HepG2 (cell line): ENCODE results near the gene USP32. TPM values are rescaled to one million over a fixed set of nuclear protein-coding genes. Genes with fewer than 3 reads are reported as not detected.

Source experiments
- ATAC-seq: fragments of 200-7000 bp; cut with Tn5 transposase; 3 replicates; pipeline ENCODE4 v1.9.1; 2020; ENCODE audit warnings: mild to moderate bottlenecking, moderate library complexity
- BruUV-seq: library from RNA; stranded (reverse); fragments of 400-500 nt; replicated peaks from 2 replicates; lab custom pipeline; 2021; lab: Mats Ljungman, UMichigan
- CTCF ChIA-PET: fragments of 300-600 bp; formaldehyde crosslinking; extraction: SDS; loops from one replicate; lab custom pipeline; 2021; ENCODE audit warnings: low total read pairs, inconsistent platforms, low intra/inter-chr PET ratio; lab: Yijun Ruan, JAX
- POLR2A ChIA-PET: fragments of 350-600 bp; sonication (Branson Sonifier 250); formaldehyde crosslinking; loops from one replicate; lab custom pipeline; 2020; ENCODE audit warnings: antibody characterized with exemption, inconsistent platforms; lab: Yijun Ruan, JAX
- DNase-seq: peaks from one replicate; pipeline ENCODE4 v3.0.0-alpha.2; 2015; ENCODE audit warnings: low spot score
- FAIRE-seq: peaks from 3 replicates; lab custom pipeline; 2011; peaks lifted over from hg19 to GRCh38; lab: Jason Lieb, UNC
- H2AFZ ChIP-seq: one replicate; pipeline ENCODE4 v1.6.1; 2011; ENCODE audit warnings: low read length, inconsistent platforms
- H3K27ac ChIP-seq: fragments of 300-600 bp; 3 replicates; pipeline ENCODE4 v1.8.0; 2011; ENCODE audit warnings: mixed run types, mild to moderate bottlenecking, mixed read lengths, low read length, inconsistent platforms; ENCODE audit not compliant: insufficient read depth; ENCODE audit errors: extremely low read length
- H3K27me3 ChIP-seq, 2 experiments: fragments of 200-600 bp in 1 of 2; 2 replicates in 1 of 2; 3 replicates in 1 of 2; pipeline versions ENCODE4 v1.6.0 to v1.8.0; 2011; ENCODE audit warnings: low read length in 2 of 2, mild to moderate bottlenecking in 2 of 2, moderate library complexity in 2 of 2, inconsistent platforms in 1 of 2; ENCODE audit not compliant: insufficient read depth in 2 of 2, control insufficient read depth in 1 of 2
- H3K36me3 ChIP-seq, 2 experiments: fragments of 200-600 bp in 1 of 2; replicated peaks in 1 of 2; 2 replicates in 1 of 2; 3 replicates in 1 of 2; pipeline versions ENCODE4 v1.5.1 to v1.8.0; 2011; ENCODE audit warnings: low read length in 2 of 2, inconsistent platforms in 1 of 2; ENCODE audit not compliant: insufficient read depth in 2 of 2, control insufficient read depth in 1 of 2
- H3K4me1 ChIP-seq: 2 replicates; pipeline ENCODE4 v1.5.1; 2012; ENCODE audit warnings: low read length, inconsistent platforms; ENCODE audit not compliant: insufficient read depth
- H3K4me2 ChIP-seq: 2 replicates; pipeline ENCODE4 v1.6.0; 2011; ENCODE audit warnings: low read depth, low read length, inconsistent platforms
- H3K4me3 ChIP-seq, 3 experiments: fragments of 200-600 bp in 1 of 3; sonication (generic), shearing (Covaris generic) in 1 of 3; replicated peaks in 1 of 3; 2 replicates each; pipeline ENCODE4 v1.5.1; 2011 to 2016; ENCODE audit warnings: low read length in 3 of 3, inconsistent platforms in 2 of 3, low read depth in 2 of 3, mild to moderate bottlenecking in 2 of 3, control low read depth in 1 of 3, mixed read lengths in 1 of 3; ENCODE audit not compliant: insufficient read depth in 1 of 3
- H3K79me2 ChIP-seq: one replicate; pipeline ENCODE4 v1.6.1; 2011; ENCODE audit warnings: low read length, inconsistent platforms; ENCODE audit not compliant: insufficient read depth
- H3K9ac ChIP-seq: 2 replicates; pipeline ENCODE4 v1.6.0; 2011; ENCODE audit warnings: mild to moderate bottlenecking, low read depth, low read length, inconsistent platforms; ENCODE audit not compliant: insufficient read depth
- H3K9me3 ChIP-seq: 2 replicates; pipeline ENCODE4 v1.5.1; 2012; ENCODE audit warnings: mild to moderate bottlenecking, low read length
- H4K20me1 ChIP-seq: 2 replicates; pipeline ENCODE4 v1.6.0; 2011; ENCODE audit warnings: inconsistent platforms, mild to moderate bottlenecking, low read length, moderate library complexity; ENCODE audit not compliant: insufficient read depth
- ATF7 ChIP-seq, 2 experiments: fragments of 450-650 bp in 1 of 2; sonication (generic) in 1 of 2; formaldehyde crosslinking in 1 of 2; IDR thresholded peaks; 2 replicates each; pipeline versions ENCODE4 v1.4.0 to v1.6.1; 2016 to 2020; ENCODE audit warnings: antibody characterized with exemption in 1 of 2, mild to moderate bottlenecking in 1 of 2, missing genetic modification reagents in 1 of 2
- CEBPB ChIP-seq: IDR thresholded peaks from 2 replicates; pipeline ENCODE4 v1.6.1; 2011; ENCODE audit warnings: low read depth, low read length, improper control_type of control experiment, borderline replicate concordance
- CEBPG ChIP-seq: IDR thresholded peaks from 2 replicates; pipeline ENCODE4 v1.6.1; 2016
- CENPT ChIP-seq: sonication (generic); formaldehyde crosslinking; IDR thresholded peaks from 2 replicates; pipeline ENCODE4 v1.8.0; 2022; ENCODE audit warnings: low read depth, mild to moderate bottlenecking, moderate library complexity, missing genetic modification reagents
- MAFF ChIP-seq: IDR thresholded peaks from 2 replicates; pipeline ENCODE4 v1.6.1; 2011; ENCODE audit warnings: low read depth, low read length, improper control_type of control experiment
- RAD21 ChIP-seq: fragments of 450-650 bp; formaldehyde crosslinking; IDR thresholded peaks from 2 replicates; pipeline ENCODE4 v1.5.0; 2020; ENCODE audit warnings: mild to moderate bottlenecking
- SAFB2 ChIP-seq: sonication (generic); formaldehyde crosslinking; IDR thresholded peaks from 2 replicates; pipeline ENCODE4 v1.5.1; 2020; ENCODE audit warnings: missing genetic modification reagents, low read depth, mild to moderate bottlenecking, borderline replicate concordance
- ZNF616 ChIP-seq: sonication (generic); formaldehyde crosslinking; IDR thresholded peaks from 2 replicates; pipeline ENCODE4 v1.5.0; 2020; ENCODE audit warnings: low read depth, mild to moderate bottlenecking, missing genetic modification reagents
- ZNF773 ChIP-seq: sonication (generic); formaldehyde crosslinking; IDR thresholded peaks from 2 replicates; pipeline ENCODE4 v1.4.0; 2020; ENCODE audit warnings: missing genetic modification reagents, borderline replicate concordance
- ZNF878 ChIP-seq: sonication (generic); formaldehyde crosslinking; IDR thresholded peaks from 2 replicates; pipeline ENCODE4 v1.8.1; 2023; ENCODE audit warnings: mild to moderate bottlenecking, missing genetic modification reagents, moderate library complexity
- WGBS: methylation state at CpG from one replicate; pipeline ENCODE4 v1.1.6; 2017; ENCODE audit warnings: low lambda C conversion rate; 5-methylcytosine and 5-hydroxymethylcytosine counted together
- in situ Hi-C: cut with HindIII; loops from 2 replicates; pipeline ENCODE4 v1.10.0; 2017; ENCODE audit warnings: low pct_unique_long_range_greater_than_20kb; ENCODE audit not compliant: extremely low pct_ligation_motif_present
- intact Hi-C: fragments of 100-400 bp; cut with micrococcal nuclease; formaldehyde crosslinking; loops from one replicate; pipeline ENCODE4 v1.10.0; 2022; ENCODE audit not compliant: unreplicated experiment
- polyA plus RNA-seq, 8 experiments: library from polyadenylated mRNA; depleted of rRNA in 3 of 8; stranded (reverse) in 7 of 8; unstranded in 1 of 8; fragments of >200 nt; fragmentation: Illumina TruSeq in 4 of 8; extraction: Trizol in 4 of 8; gene quantifications; 2 replicates each; pipeline versions ENCODE4 v1.2.1 to v1.2.3, GENCODE V29; 2011 to 2016; ENCODE audit warnings: low read depth in 4 of 8, missing spikeins in 1 of 8, mixed read lengths in 1 of 8; ENCODE audit not compliant: insufficient read depth in 1 of 8
- total RNA-seq, 5 experiments: library from RNA; depleted of rRNA; stranded (reverse); fragments of >200 nt; fragmentation: Illumina TruSeq; extraction: Trizol; gene quantifications; 2 replicates each; pipeline ENCODE4 v1.2.3, GENCODE V29; 2016; ENCODE audit warnings: low read depth in 1 of 5
- TF ChIP-seq, protein P1 (sequence below): sonication (generic); formaldehyde crosslinking; IDR thresholded peaks from 2 replicates; pipeline ENCODE4 v1.5.0; 2020; ENCODE audit warnings: mild to moderate bottlenecking, missing genetic modification reagents
- TF ChIP-seq, protein P2 (sequence below): sonication (generic); formaldehyde crosslinking; IDR thresholded peaks from 2 replicates; pipeline ENCODE4 v1.4.0; 2020; ENCODE audit warnings: missing genetic modification reagents
- TF ChIP-seq, protein P3 (sequence below): sonication (generic); formaldehyde crosslinking; IDR thresholded peaks from 2 replicates; pipeline ENCODE4 v1.4.0; 2020; ENCODE audit warnings: missing genetic modification reagents, borderline replicate concordance
- TF ChIP-seq, protein P4 (sequence below): sonication (generic); formaldehyde crosslinking; IDR thresholded peaks from 2 replicates; pipeline ENCODE4 v1.8.0; 2022; ENCODE audit warnings: mild to moderate bottlenecking, missing genetic modification reagents

The USP32 gene
- total and polyA plus RNA-seq, 2 of the 13 experiments (the other 11 are each of a cell fraction or from before 2014, with no cell fraction given), result 24.9 to 39.9 TPM

DNA sequence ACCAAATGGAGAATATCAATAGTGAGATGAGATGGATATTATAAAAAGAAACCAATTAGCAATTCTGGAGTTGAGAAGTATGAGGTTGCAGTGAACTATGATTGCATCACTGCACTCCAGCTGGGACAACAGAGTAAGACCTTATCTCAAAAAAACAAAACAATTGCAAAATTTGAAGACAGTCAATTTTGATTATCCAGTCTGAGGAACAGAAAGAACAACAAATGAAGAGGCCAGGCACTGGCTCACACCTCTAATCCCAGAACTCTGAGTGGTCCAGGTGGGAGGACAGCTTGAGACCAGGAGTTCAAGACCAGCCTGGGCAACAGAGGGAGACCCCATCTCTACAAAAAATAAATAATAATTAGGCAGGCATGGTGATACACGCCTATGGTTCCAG is 35.0 kb downstream of the USP32 start (continued):
- TF ChIP-seq, protein P1, sequence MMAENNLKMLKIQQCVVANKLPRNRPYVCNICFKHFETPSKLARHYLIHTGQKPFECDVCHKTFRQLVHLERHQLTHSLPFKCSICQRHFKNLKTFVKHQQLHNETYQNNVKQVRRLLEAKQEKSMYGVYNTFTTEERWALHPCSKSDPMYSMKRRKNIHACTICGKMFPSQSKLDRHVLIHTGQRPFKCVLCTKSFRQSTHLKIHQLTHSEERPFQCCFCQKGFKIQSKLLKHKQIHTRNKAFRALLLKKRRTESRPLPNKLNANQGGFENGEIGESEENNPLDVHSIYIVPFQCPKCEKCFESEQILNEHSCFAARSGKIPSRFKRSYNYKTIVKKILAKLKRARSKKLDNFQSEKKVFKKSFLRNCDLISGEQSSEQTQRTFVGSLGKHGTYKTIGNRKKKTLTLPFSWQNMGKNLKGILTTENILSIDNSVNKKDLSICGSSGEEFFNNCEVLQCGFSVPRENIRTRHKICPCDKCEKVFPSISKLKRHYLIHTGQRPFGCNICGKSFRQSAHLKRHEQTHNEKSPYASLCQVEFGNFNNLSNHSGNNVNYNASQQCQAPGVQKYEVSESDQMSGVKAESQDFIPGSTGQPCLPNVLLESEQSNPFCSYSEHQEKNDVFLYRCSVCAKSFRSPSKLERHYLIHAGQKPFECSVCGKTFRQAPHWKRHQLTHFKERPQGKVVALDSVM, result no peak
- TF ChIP-seq CEBPG (CRISPR knock-in tag), result peak; percentile 75
- TF ChIP-seq, protein P2, sequence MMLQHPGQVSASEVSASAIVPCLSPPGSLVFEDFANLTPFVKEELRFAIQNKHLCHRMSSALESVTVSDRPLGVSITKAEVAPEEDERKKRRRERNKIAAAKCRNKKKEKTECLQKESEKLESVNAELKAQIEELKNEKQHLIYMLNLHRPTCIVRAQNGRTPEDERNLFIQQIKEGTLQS (CRISPR knock-in tag), result peak; percentile 34; the same call in 1 of the 2 replicates
- TF ChIP-seq ATF7 (IDR thresholded peaks at IDR 0.05), result 0 out of 2 replicates have a peak, but pooled peaks have one; percentile 43
- TF ChIP-seq ATF7 (CRISPR knock-in tag; IDR thresholded peaks at IDR 0.05), result no peak
- peak; percentile 79 for TF ChIP-seq CEBPB

DNA sequence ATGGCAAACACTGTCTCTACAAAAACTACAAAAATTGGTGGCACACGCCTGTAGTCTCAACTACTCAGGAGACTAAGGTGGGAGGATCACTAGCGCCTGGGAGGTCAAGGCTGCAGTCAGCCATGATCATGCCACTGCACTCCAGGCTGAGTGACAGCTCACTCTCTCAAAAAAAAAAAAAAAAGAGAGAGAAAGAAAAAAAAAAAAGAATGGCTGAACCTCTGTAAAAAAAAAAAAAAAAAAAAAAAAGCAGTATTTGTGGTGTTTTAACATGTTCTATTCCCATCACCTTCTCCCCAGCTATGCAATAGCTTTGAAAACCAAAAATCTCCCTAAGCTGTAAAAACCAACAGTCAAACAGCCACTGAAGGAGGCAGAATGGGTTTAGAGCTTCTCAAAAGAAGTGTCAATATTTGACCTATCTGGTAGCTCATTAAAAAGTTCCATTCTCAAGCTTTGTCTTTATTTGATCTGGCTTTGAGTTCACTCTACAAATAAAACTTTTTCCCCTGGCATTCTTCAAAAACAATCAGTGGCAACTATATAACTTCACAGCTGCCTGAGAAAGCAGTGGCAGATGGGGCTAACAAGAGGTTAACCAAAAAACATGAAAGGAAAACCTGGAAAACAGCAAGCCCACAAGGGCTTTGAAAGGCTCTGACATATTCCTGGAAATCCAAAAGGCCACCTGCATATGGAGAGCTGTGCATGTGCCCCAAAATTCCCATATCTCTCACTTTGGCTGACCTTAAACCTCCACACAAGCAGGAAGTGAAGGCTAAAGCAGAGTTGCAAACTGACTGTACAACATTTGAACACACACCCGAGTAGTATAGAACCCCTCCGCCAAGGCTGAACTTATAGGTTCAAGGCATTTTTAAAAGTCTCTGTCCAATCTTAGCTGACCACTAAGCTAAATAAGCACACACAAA is 36.0 kb downstream of the USP32 start:
- ChIA-PET CTCF (no interaction called here), POLR2A (interaction anchor here (0.6 to 2.3 kb wide), 3 partner anchors 17 to 1541 kb away, joined by 3 to 15 read pairs (median 3); partner anchors contain the start of gene USP32)
- 18% methylated on average over 4 of the region's 4 CpGs for WGBS
- in situ Hi-C loops (no loop called here), intact Hi-C loops (loop anchor here (2.0 kb wide), 1 partner anchor 35 kb away; no protein-coding TSS in a partner anchor)
- H3K4me2 ChIP-seq, result peak overlapping the region; percentile 52
- no peak overlapping the region for H2AFZ ChIP-seq
- H3K9me3 ChIP-seq, result no peaks in the 10 kb centered on the region
- no peak overlapping the region for H3K4me3 ChIP-seq
- DNase-seq (peak; percentile 95), ATAC-seq (peak; percentile 87), FAIRE-seq (peak; percentile 76)
- H3K4me1 ChIP-seq, result peaks cover 44% of the 10 kb centered on the region
- no peak overlapping the region for H3K9ac ChIP-seq
- BruUV-seq, result no TSS peak
- 0 out of 5 replicates have a peak, but pooled peaks cover 0 to 1% of the 10 kb centered on the region in 2 experiments for H3K36me3 ChIP-seq
- H4K20me1 ChIP-seq, result peaks cover 25% of the 10 kb centered on the region; the same call in 1 of the 2 replicates
- H3K27me3 ChIP-seq, result no peaks in the 10 kb centered on the region
- peaks cover 16% of the 10 kb centered on the region for H3K79me2 ChIP-seq
- H3K27ac ChIP-seq, result peak overlapping the region; percentile 40
- TF ChIP-seq, protein P3, sequence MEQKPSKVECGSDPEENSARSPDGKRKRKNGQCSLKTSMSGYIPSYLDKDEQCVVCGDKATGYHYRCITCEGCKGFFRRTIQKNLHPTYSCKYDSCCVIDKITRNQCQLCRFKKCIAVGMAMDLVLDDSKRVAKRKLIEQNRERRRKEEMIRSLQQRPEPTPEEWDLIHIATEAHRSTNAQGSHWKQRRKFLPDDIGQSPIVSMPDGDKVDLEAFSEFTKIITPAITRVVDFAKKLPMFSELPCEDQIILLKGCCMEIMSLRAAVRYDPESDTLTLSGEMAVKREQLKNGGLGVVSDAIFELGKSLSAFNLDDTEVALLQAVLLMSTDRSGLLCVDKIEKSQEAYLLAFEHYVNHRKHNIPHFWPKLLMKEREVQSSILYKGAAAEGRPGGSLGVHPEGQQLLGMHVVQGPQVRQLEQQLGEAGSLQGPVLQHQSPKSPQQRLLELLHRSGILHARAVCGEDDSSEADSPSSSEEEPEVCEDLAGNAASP (CRISPR knock-in tag), result no peak; the same call in 1 of the 2 replicates
- TF ChIP-seq SAFB2 (CRISPR knock-in tag) (no peak), MAFF (no peak), ZNF773 (CRISPR knock-in tag) (no peak), ZNF878 (CRISPR knock-in tag) (no peak; the same call in 1 of the 2 replicates), ZNF616 (CRISPR knock-in tag) (no peak), CENPT (CRISPR knock-in tag) (no peak), RAD21 (0 out of 2 replicates have a peak, but pooled peaks have one; percentile 7)
- TF ChIP-seq, protein P4, sequence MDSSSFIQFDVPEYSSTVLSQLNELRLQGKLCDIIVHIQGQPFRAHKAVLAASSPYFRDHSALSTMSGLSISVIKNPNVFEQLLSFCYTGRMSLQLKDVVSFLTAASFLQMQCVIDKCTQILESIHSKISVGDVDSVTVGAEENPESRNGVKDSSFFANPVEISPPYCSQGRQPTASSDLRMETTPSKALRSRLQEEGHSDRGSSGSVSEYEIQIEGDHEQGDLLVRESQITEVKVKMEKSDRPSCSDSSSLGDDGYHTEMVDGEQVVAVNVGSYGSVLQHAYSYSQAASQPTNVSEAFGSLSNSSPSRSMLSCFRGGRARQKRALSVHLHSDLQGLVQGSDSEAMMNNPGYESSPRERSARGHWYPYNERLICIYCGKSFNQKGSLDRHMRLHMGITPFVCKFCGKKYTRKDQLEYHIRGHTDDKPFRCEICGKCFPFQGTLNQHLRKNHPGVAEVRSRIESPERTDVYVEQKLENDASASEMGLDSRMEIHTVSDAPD, result peak; percentile 79
